Neural cell (in vitro differentiated cells): ENCODE data around the gene ABCG8.

Experiments used
- CTCF ChIP-seq: fragments of 450-650 bp; IDR thresholded peaks from 2 replicates; pipeline ENCODE4 v1.5.1; 2014; ENCODE audit warnings: antibody characterized with exemption, mild to moderate bottlenecking, moderate library complexity; ENCODE audit not compliant: poor library complexity, severe bottlenecking
- EP300 ChIP-seq: fragments of 450-650 bp; conservative IDR thresholded peaks from 2 replicates; pipeline ENCODE4 v1.6.1; 2014; ENCODE audit warnings: antibody characterized with exemption, mild to moderate bottlenecking, moderate library complexity; ENCODE audit not compliant: poor library complexity, severe bottlenecking
- EZH2 ChIP-seq: fragments of 200-600, 300-800 bp; shearing (Covaris generic), sonication (generic); IDR thresholded peaks from 2 replicates; pipeline ENCODE4 v1.6.1; 2014; ENCODE audit warnings: antibody characterized with exemption, low read length, borderline replicate concordance, mild to moderate bottlenecking; ENCODE audit not compliant: insufficient read depth, poor library complexity, severe bottlenecking
- MXI1 ChIP-seq: fragments of 450-650 bp; conservative IDR thresholded peaks from 2 replicates; pipeline ENCODE4 v1.6.1; 2014; ENCODE audit warnings: antibody characterized with exemption, mild to moderate bottlenecking; ENCODE audit not compliant: poor library complexity, severe bottlenecking
- POLR2AphosphoS5 ChIP-seq: IDR thresholded peaks from 2 replicates; pipeline ENCODE4 v1.6.1; 2012
- RAD21 ChIP-seq: fragments of 450-650 bp; conservative IDR thresholded peaks from 2 replicates; pipeline ENCODE4 v1.6.1; 2014; ENCODE audit warnings: antibody characterized with exemption, mild to moderate bottlenecking, moderate library complexity
- REST ChIP-seq: IDR thresholded peaks from 2 replicates; pipeline ENCODE4 v1.6.1; 2012; ENCODE audit warnings: borderline replicate concordance
- SMC3 ChIP-seq: fragments of 450-650 bp; conservative IDR thresholded peaks from 2 replicates; pipeline ENCODE4 v1.6.1; 2014; ENCODE audit warnings: antibody characterized with exemption, mild to moderate bottlenecking, moderate library complexity; ENCODE audit not compliant: poor library complexity
- TAF1 ChIP-seq: IDR thresholded peaks from 2 replicates; pipeline ENCODE4 v1.6.1; 2012; ENCODE audit warnings: low read depth

DNA sequence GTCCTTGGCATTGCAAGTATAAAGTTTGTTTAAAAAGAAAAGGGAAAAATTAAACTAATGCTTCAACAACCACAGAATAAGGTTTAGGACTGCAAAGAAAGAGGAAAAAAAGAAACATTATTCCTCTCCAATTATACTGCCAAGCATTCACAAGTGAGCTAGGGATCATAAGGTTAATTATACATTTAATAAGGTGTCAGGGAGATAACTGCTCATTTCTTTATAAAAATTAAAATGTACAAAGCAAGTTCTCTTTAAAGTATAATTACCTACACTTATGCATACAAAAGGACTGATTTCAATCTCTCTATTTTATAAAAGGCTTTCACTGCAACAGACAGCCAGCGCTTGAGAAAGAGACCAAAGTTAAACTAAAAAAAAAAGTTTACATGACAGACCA lies 58.1 kb downstream of the ABCG8 start:
- no peak for TF ChIP-seq CTCF
- TF ChIP-seq EP300 = no peak
- no peak for TF ChIP-seq POLR2AphosphoS5
- TF ChIP-seq TAF1 = no peak
- no peak for TF ChIP-seq REST
- no peak for TF ChIP-seq SMC3
- no peak for TF ChIP-seq EZH2
- TF ChIP-seq MXI1 = no peak
- TF ChIP-seq RAD21 = no peak
